ENCODE data around the gene WDR36.

GRCh38 chr5:111153945-111154344 is 61.8 kb downstream of the WDR36 start:
- TF ChIP-seq CTCF (IDR thresholded peaks at IDR 0.05) = no peak
- TF ChIP-seq POLR2A (IDR thresholded peaks at IDR 0.05) = no peak
- no peak for TF ChIP-seq POLR2AphosphoS5 (IDR thresholded peaks at IDR 0.05; ENCODE audit: insufficient read depth in 1 of 2, low read depth in 1 of 2)

Measured in vagina (tissue), 2 donors.